HCT116 (cell line): ENCODE data around the gene PCDHA3. TPM values are rescaled to one million over a fixed set of nuclear protein-coding genes. Genes with fewer than 3 reads are reported as not detected.
"Not testable (repeated sequence)": the region's sequence is repeated elsewhere in the genome, so short reads cannot be mapped to it uniquely, and the experiment has no call there.

Experiments used
- ATAC-seq: fragments of 200-7000 bp; cut with Tn5 transposase; 2 replicates; pipeline ENCODE4 v1.9.1; 2020; ENCODE audit warnings: mild to moderate bottlenecking, moderate library complexity
- BruUV-seq: library from RNA; stranded (reverse); fragments of 400-500 nt; replicated peaks from 2 replicates; lab custom pipeline; 2021; lab: Mats Ljungman, UMichigan
- CTCF ChIA-PET: fragments of 300-600 bp; sonication (Branson Sonifier 250); formaldehyde crosslinking; loops from one replicate; lab custom pipeline; 2021; ENCODE audit warnings: antibody characterized with exemption; lab: Charles Lee
- POLR2A ChIA-PET: fragments of 300-600, 350-600 bp; sonication (Branson Sonifier 250); formaldehyde crosslinking; loops from one replicate; lab custom pipeline; 2021; ENCODE audit warnings: antibody characterized with exemption; lab: Charles Lee
- RAD21 ChIA-PET, 2 experiments: fragments of 300-600 bp; sonication (Branson Sonifier 250); formaldehyde crosslinking; loops; one replicate each; lab custom pipeline; 2023; ENCODE audit warnings: low total read pairs in 2 of 2; ENCODE audit not compliant: uncharacterized antibody in 2 of 2, unreplicated experiment in 2 of 2, low non-redundant PET in 1 of 2; lab: Charles Lee
- DNase-seq: peaks from one replicate; pipeline ENCODE4 v3.0.0-alpha.2; 2010; ENCODE audit warnings: low read depth, low spot score
- H2AFZ ChIP-seq: fragments of 200-600 bp; shearing (Covaris generic), sonication (generic); 2 replicates; pipeline ENCODE4 v1.6.1; 2017; ENCODE audit warnings: low read depth, mixed run types, mixed read lengths, antibody characterized with exemption, low read length; ENCODE audit not compliant: poor library complexity, severe bottlenecking
- H3K27ac ChIP-seq: 2 replicates; pipeline ENCODE4 v1.5.1; 2012; ENCODE audit warnings: low read depth, low read length
- H3K27me3 ChIP-seq: fragments of 200-600 bp; sonication (generic); 2 replicates; pipeline ENCODE4 v1.6.1; 2016; ENCODE audit warnings: mixed run types, low read length, mixed read lengths; ENCODE audit not compliant: insufficient read depth
- H3K36me3 ChIP-seq, 2 experiments: fragments of 200-500 bp in 1 of 2; fragments of 200-600 bp in 1 of 2; sonication (Bioruptor generic) in 1 of 2; sonication (generic) in 1 of 2; 2 replicates each; pipeline versions ENCODE4 v1.5.1 to v1.6.1; 2014 to 2016; ENCODE audit warnings: low read length in 2 of 2, inconsistent platforms in 1 of 2, mixed read lengths in 1 of 2, mixed run types in 1 of 2; ENCODE audit not compliant: insufficient read depth in 2 of 2, control insufficient read depth in 1 of 2
- H3K4me1 ChIP-seq, 2 experiments: fragments of 200-600 bp in 1 of 2; sonication (generic) in 1 of 2; 2 replicates each; pipeline versions ENCODE4 v1.5.1 to v1.6.1; 2012 to 2017; ENCODE audit warnings: low read length in 2 of 2, inconsistent platforms in 1 of 2, mild to moderate bottlenecking in 1 of 2, mixed read lengths in 1 of 2, mixed run types in 1 of 2, moderate library complexity in 1 of 2; ENCODE audit not compliant: insufficient read depth in 2 of 2, control insufficient read depth in 1 of 2
- H3K4me2 ChIP-seq: fragments of 200-600 bp; sonication (generic); 2 replicates; pipeline ENCODE4 v1.6.1; 2017; ENCODE audit warnings: mixed run types, low read length, mixed read lengths
- H3K4me3 ChIP-seq, 2 experiments: fragments of 200-600 bp in 1 of 2; sonication (generic) in 1 of 2; replicated peaks in 1 of 2; 2 replicates each; pipeline ENCODE4 v1.5.1; 2011 to 2016; ENCODE audit warnings: low read length in 2 of 2, control low read depth in 1 of 2, low read depth in 1 of 2, mild to moderate bottlenecking in 1 of 2, mixed read lengths in 1 of 2, mixed run types in 1 of 2
- H3K79me2 ChIP-seq: fragments of 200-600 bp; sonication (generic); 2 replicates; pipeline ENCODE4 v1.6.1; 2017; ENCODE audit warnings: mild to moderate bottlenecking, mixed run types, low read length, moderate library complexity, mixed read lengths; ENCODE audit not compliant: insufficient read depth
- H3K9ac ChIP-seq: fragments of 200-600 bp; sonication (generic); 2 replicates; pipeline ENCODE4 v1.6.1; 2016; ENCODE audit warnings: low read length, mixed read lengths
- H3K9me2 ChIP-seq: fragments of 200-600 bp; sonication (generic), shearing (Covaris generic); 2 replicates; pipeline ENCODE4 v1.6.1; 2017; ENCODE audit warnings: mixed run types, mild to moderate bottlenecking, moderate library complexity; ENCODE audit not compliant: insufficient read depth
- H3K9me3 ChIP-seq, 2 experiments: fragments of 200-500 bp in 1 of 2; fragments of 200-600 bp in 1 of 2; sonication (Bioruptor generic) in 1 of 2; sonication (generic) in 1 of 2; 2 replicates each; pipeline ENCODE4 v1.6.1; 2014 to 2017; ENCODE audit warnings: low read length in 2 of 2, mixed read lengths in 2 of 2, inconsistent platforms in 1 of 2, low read depth in 1 of 2, mild to moderate bottlenecking in 1 of 2, mixed run types in 1 of 2, moderate library complexity in 1 of 2; ENCODE audit not compliant: control insufficient read depth in 1 of 2, insufficient read depth in 1 of 2
- H4K20me1 ChIP-seq: fragments of 200-600 bp; sonication (generic), shearing (Covaris generic); 2 replicates; pipeline ENCODE4 v1.6.1; 2017; ENCODE audit warnings: mixed run types, mild to moderate bottlenecking, moderate library complexity; ENCODE audit not compliant: insufficient read depth
- JUND ChIP-seq: IDR thresholded peaks from 2 replicates; pipeline ENCODE4 v1.6.1; 2012
- POLR2A ChIP-seq: IDR thresholded peaks from 2 replicates; pipeline ENCODE4 v1.7.0; 2011; ENCODE audit warnings: borderline replicate concordance; ENCODE audit not compliant: insufficient read depth, insufficient read length; ENCODE audit errors: extremely low read depth
- POLR2AphosphoS5 ChIP-seq: IDR thresholded peaks from 2 replicates; pipeline ENCODE4 v1.6.1; 2011; ENCODE audit warnings: mild to moderate bottlenecking, low read depth, low read length, moderate library complexity
- RAD21 ChIP-seq: IDR thresholded peaks from 2 replicates; pipeline ENCODE4 v1.6.1; 2012; ENCODE audit warnings: low read depth, mild to moderate bottlenecking
- intact Hi-C: fragments of 100-400 bp; cut with micrococcal nuclease; formaldehyde crosslinking; loops from 2 replicates; pipeline ENCODE4 v1.10.0; 2022
- total RNA-seq: library from RNA; stranded (reverse); gene quantifications from one replicate; pipeline ENCODE4 v1.2.1, GENCODE V29; 2021; ENCODE audit not compliant: unreplicated experiment
- TF ChIP-seq, protein P1 (sequence below), 3 experiments: fragments of 200-600 bp in 1 of 3; sonication (generic) in 1 of 3; IDR thresholded peaks in 2 of 3; conservative IDR thresholded peaks in 1 of 3; 2 replicates each; pipeline ENCODE4 v1.5.1; 2012 to 2017; ENCODE audit warnings: low read depth in 2 of 3, low read length in 2 of 3, antibody characterized with exemption in 1 of 3, borderline replicate concordance in 1 of 3, control low read depth in 1 of 3, mild to moderate bottlenecking in 1 of 3, mixed read lengths in 1 of 3, mixed run types in 1 of 3, moderate library complexity in 1 of 3; ENCODE audit not compliant: insufficient read depth in 1 of 3

The PCDHA3 gene
- total RNA-seq, 1 experiment from 2014 or later: not detected

DNA sequence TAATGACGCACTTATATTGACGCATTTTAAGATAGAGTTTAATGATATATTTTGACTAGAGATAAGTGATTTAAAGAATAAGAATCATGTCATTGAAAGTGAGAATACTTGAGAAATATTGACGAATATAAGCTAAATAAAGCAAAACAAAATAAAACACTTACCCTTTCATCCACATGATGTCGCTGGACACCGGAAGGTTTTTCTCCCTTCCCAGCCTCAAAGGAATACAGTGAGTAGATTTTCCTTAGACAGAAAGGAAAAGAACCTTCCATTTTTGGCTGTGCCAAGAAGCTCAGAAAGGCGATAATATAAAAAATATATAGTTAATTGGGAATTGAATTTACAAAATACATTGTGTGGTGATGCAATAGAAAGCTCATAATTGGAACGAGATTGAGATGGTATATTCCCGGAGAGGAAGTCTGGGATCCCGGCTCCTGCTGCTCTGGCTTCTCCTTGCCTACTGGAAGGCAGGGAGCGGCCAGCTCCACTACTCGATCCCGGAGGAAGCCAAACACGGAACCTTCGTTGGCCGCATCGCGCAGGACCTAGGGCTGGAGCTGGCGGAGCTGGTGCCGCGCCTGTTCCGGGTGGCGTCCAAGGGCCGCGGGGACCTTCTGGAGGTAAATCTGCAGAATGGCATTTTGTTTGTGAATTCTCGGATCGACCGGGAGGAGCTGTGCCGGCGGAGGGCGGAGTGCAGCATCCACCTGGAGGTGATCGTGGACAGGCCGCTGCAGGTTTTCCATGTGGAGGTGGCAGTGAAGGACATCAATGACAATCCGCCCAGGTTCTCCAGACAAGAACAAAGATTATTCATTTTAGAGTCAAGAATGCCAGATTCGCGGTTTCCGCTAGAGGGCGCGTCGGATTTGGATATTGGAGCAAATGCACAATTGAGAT is 20.8 kb downstream of the PCDHA3 start, which contains the start of gene PCDHA5:
PCDHA5 (plus strand) TSS at position 239 of the 906 bp plus-strand sequence.
- Histone ChIP-seq H3K4me3 (no peak within 1 kb of the TSS), H3K27me3 (no peaks in the 10 kb centered on the region), H2AFZ (no peak within 1 kb of the TSS), H3K9me2 (no peaks in the 10 kb centered on the region; the same call in 1 of the 2 replicates), H3K9ac (no peak within 1 kb of the TSS), H3K9me3 (no peaks in the 10 kb centered on the region), H3K79me2 (no peaks in the 10 kb centered on the region), H3K27ac (no peak within 1 kb of the TSS), H4K20me1 (no peaks in the 10 kb centered on the region), H3K36me3 (no peaks in the 10 kb centered on the region; a peak in 1 of 4 replicates), H3K4me2 (no peak within 1 kb of the TSS), H3K4me1 (no peaks in the 10 kb centered on the region)
- RAD21 ChIA-PET: no interaction called here
- DNase-seq: no peak
- TF ChIP-seq POLR2A (no peak), RAD21 (0 out of 2 replicates have a peak, but pooled peaks have one; percentile 11)
- TF ChIP-seq, protein P1, sequence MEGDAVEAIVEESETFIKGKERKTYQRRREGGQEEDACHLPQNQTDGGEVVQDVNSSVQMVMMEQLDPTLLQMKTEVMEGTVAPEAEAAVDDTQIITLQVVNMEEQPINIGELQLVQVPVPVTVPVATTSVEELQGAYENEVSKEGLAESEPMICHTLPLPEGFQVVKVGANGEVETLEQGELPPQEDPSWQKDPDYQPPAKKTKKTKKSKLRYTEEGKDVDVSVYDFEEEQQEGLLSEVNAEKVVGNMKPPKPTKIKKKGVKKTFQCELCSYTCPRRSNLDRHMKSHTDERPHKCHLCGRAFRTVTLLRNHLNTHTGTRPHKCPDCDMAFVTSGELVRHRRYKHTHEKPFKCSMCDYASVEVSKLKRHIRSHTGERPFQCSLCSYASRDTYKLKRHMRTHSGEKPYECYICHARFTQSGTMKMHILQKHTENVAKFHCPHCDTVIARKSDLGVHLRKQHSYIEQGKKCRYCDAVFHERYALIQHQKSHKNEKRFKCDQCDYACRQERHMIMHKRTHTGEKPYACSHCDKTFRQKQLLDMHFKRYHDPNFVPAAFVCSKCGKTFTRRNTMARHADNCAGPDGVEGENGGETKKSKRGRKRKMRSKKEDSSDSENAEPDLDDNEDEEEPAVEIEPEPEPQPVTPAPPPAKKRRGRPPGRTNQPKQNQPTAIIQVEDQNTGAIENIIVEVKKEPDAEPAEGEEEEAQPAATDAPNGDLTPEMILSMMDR (IDR thresholded peaks at IDR 0.05 in 2 of 3, conservative IDR thresholded peaks at IDR 0.05 in 1 of 3; ENCODE audit: borderline replicate concordance in 1 of 3, insufficient read depth in 1 of 3, low read depth in 2 of 3, low read length in 2 of 3): peak in 2 of 3 experiments; percentile 37 to 55; a peak in 3 of 6 replicates
- intact Hi-C loops: no loop called here
- no TSS peak for BruUV-seq
- CTCF ChIA-PET: interaction anchor here (1.0 kb wide), 1 partner anchor 220 kb away, joined by 3 read pairs; no protein-coding TSS in a partner anchor
- ATAC-seq: no peak
- POLR2A ChIA-PET: no interaction called here

DNA sequence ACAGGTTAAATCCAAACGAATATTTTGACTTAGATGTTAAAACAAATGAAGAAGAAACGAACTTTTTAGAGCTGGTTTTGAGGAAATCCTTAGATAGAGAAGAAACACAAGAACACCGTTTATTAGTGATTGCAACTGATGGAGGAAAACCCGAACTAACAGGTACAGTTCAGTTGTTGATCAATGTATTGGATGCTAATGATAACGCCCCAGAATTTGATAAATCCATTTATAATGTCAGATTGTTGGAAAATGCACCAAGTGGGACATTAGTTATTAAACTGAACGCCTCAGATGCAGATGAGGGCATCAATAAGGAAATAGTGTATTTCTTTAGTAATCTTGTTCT is 21.4 kb downstream of the PCDHA3 start:
- RAD21 ChIA-PET: no interaction called here
- TF ChIP-seq POLR2AphosphoS5: no peak
- TF ChIP-seq JUND: no peak
- TF ChIP-seq, all 23 proteins: peak for 0
- Histone ChIP-seq H3K4me3 (no peak overlapping the region), H3K4me2 (no peak overlapping the region), H3K9ac (no peak overlapping the region), H3K27me3 (no peaks in the 10 kb centered on the region), H3K9me3 (no peaks in the 10 kb centered on the region), H3K79me2 (no peaks in the 10 kb centered on the region), H3K36me3 (no peaks in the 10 kb centered on the region; a peak in 1 of 4 replicates), H3K4me1 (no peaks in the 10 kb centered on the region), H2AFZ (no peak overlapping the region), H4K20me1 (no peaks in the 10 kb centered on the region), H3K27ac (no peak overlapping the region), H3K9me2 (no peaks in the 10 kb centered on the region; the same call in 1 of the 2 replicates)
- intact Hi-C loops: no loop called here
- CTCF ChIA-PET: no interaction called here
- ATAC-seq (no peak), DNase-seq (no peak)
- POLR2A ChIA-PET: no interaction called here
- no TSS peak for BruUV-seq

DNA sequence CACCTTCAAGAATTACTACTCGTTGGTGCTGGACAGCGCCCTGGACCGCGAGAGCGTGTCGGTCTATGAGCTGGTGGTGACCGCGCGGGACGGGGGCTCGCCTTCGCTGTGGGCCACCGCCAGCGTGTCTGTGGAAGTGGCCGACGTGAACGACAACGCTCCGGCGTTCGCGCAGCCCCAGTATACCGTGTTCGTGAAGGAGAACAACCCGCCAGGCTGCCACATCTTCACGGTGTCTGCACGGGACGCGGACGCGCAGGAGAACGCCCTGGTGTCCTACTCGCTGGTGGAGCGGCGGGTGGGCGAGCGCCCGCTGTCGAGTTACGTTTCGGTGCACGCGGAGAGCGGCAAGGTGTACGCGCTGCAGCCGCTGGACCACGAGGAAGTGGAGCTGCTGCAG is 22.1 kb downstream of the PCDHA3 start:
- H3K9me2 ChIP-seq, H3K79me2 ChIP-seq, H2AFZ ChIP-seq, H3K9ac ChIP-seq, BruUV-seq, H3K4me3 ChIP-seq, CTCF ChIA-PET, H3K4me2 ChIP-seq, H3K27ac ChIP-seq, RAD21 ChIA-PET, DNase-seq, H3K27me3 ChIP-seq, H3K9me3 ChIP-seq, ATAC-seq, H3K4me1 ChIP-seq, intact Hi-C loops, POLR2A ChIA-PET, H3K36me3 ChIP-seq, H4K20me1 ChIP-seq: not testable (repeated sequence)
